ENCODE data around the gene EMILIN3. TPM values are rescaled to one million over a fixed set of nuclear protein-coding genes. Genes with fewer than 3 reads are reported as not detected.

EMILIN3 gene, protein sequence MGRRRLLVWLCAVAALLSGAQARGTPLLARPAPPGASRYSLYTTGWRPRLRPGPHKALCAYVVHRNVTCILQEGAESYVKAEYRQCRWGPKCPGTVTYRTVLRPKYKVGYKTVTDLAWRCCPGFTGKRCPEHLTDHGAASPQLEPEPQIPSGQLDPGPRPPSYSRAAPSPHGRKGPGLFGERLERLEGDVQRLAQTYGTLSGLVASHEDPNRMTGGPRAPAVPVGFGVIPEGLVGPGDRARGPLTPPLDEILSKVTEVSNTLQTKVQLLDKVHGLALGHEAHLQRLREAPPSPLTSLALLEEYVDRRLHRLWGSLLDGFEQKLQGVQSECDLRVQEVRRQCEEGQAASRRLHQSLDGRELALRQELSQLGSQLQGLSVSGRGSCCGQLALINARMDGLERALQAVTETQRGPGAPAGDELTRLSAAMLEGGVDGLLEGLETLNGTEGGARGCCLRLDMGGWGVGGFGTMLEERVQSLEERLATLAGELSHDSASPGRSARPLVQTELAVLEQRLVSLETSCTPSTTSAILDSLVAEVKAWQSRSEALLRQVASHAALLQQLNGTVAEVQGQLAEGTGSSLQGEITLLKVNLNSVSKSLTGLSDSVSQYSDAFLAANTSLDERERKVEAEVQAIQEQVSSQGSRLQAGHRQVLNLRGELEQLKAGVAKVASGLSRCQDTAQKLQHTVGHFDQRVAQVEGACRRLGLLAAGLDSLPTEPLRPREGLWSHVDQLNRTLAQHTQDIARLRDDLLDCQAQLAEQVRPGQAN
- total RNA-seq, result under 0.01 and 0.29 TPM in 2 replicates

GRCh38 chr20:41366546-41367392 lies at the start of gene EMILIN3:
Gene EMILIN3 (minus strand): TSS chr20:41366818. CDS start chr20:41366634, 184 bp downstream.

GRCh38 chr20:41340327-41341055 lies 26.1 kb downstream of the EMILIN3 start, which contains the start of gene LPIN3:
Gene LPIN3 (plus strand): TSS chr20:41340821. CDS start chr20:41345804, 4,983 bp downstream.

DNA sequence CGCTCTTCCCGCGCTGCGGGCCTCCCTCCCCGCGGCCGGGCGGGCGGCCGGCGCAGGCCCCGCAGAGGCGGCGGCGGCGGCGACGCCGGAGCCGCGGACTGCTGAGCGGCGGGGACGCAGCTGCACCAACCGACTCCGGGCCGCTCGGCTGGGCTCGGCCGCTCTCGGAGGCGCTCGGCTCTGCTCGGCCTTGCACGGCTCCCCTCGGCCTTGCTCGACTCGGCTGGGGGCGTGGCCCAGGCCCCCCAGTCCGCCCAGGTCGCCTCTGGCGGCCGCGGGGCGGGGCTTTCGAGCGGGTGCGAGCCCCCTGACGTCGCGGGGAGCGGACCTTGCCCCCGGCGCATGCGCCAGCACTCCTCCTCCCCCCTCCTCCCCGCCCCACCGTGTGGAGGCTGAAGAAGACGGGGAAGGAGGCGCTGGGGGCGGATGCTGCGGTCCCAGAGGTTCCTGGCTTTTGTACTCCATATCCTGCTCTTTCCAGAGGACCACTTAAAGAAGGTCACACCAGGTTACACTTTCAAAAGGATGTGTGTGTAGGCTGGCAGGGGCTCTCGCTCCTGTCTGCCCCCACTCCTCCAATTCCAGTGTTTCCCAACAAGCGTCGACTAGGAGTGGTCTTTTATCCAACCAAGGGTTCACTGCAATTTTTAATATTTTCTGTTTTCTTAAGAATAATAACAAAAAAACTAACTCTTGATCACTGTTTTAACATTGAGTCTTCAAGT lies 48.9 kb downstream of the EMILIN3 start, which contains the start of gene ZHX3:
Gene ZHX3 (minus strand): TSS at position 186 of the 725 bp plus-strand sequence. CDS start 112,815 bp downstream, outside the sequence.

Other genes starting within 250 kb of the EMILIN3 start
- 64.6 and 92.8 TPM in 2 replicates for gene PLCG1, start 229.3 kb downstream of the EMILIN3 start, total RNA-seq
- gene ZHX3, start 49.1 kb downstream of the EMILIN3 start, total RNA-seq, result 26.3 and 31.9 TPM in 2 replicates
- gene LPIN3, start 26.0 kb downstream of the EMILIN3 start, total RNA-seq, result 5.4 and 9.9 TPM in 2 replicates

Data from smooth muscle cell of trachea (primary cell).